HG03159 (cell line): Measurements from ENCODE around the gene NPHP4.
"Not testable (repeated sequence)": the region's sequence is repeated elsewhere in the genome, so short reads cannot be mapped to it uniquely, and the experiment has no call there.

Experiments used
- ATAC-seq: cut with Tn5 transposase; IDR thresholded peaks from one replicate; pipeline ENCODE4 v1.9.1; 2021; ENCODE audit warnings: mild to moderate bottlenecking, moderate library complexity; ENCODE audit not compliant: unreplicated experiment

NPHP4 gene

GRCh38 chr1:6024376-6024775 lies 32.2 kb upstream of the NPHP4 start:
- no peak for ATAC-seq

- no peak for ATAC-seq
Measured at GRCh38 chr1:6023346-6023745, 31.1 kb upstream of the NPHP4 start.

GRCh38 chr1:6022193-6022592 lies 30.0 kb upstream of the NPHP4 start:
- no peak for ATAC-seq

GRCh38 chr1:6019166-6019845 lies 27.1 kb upstream of the NPHP4 start:
- no peak for ATAC-seq

DNA sequence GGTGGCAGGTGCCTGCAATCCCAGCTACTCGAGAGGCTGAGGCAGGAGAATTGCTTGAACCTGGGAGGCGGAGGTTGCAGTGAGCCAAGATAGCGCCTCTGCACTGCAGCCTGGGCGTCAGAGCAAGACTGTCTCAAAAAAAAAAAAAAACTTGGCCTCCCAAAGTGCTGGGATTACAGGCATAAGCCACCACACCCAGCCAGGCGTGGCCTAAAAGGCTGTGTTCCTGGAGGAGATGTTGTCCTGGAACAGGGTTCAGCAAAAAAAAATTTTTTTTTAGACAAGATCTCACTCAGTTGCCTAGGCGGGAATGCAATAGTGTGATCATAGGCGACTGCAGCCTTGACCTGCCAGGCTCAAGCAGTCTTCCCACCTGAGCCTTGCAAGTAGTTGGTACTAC lies 25.4 kb upstream of the NPHP4 start:
- not testable (repeated sequence) for ATAC-seq

- ATAC-seq, result no peak
Measured at GRCh38 chr1:6016191-6016865, 24.1 kb upstream of the NPHP4 start.

DNA sequence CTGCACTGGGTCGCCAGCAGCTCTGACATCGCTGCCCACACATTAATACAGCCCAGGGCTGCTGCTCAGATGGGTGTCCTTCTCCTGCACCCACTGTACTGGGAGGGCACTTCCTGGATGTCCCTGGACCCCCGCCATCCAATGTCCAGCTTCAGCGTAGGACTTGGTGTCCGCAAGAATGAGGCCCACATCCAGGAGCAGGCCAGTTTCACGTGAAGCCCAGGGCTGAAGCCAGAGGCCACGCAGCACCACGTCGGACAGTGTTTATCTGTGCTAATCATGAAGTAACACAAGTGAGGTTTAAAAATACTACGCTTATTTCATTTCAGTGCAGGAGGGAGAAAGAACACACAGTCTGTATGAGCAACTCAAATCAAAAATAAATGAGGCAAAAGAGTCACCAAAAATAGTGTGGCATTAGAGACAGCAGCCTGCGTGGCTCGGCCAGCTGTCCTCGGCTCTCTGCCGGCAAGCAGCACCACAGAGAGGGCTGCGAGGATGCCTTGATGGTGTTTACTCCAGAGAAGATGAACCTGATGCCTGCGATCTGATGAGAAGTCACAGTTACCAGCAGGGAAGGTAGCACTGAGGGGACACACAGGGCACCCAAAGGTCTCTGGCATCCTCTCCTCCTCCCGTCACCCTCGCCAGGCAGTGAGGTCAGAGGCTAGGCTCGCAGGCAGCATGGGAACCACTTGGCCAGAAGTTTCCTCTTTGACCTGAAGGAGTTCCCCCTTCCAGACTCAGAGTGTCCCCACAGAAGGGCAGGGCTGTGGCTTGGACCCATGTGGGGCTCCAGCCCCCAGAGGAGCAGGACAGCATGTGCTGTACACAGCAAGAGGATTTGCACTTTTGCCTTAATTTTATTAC lies 22.1 kb upstream of the NPHP4 start:
- ATAC-seq, result no peak

DNA sequence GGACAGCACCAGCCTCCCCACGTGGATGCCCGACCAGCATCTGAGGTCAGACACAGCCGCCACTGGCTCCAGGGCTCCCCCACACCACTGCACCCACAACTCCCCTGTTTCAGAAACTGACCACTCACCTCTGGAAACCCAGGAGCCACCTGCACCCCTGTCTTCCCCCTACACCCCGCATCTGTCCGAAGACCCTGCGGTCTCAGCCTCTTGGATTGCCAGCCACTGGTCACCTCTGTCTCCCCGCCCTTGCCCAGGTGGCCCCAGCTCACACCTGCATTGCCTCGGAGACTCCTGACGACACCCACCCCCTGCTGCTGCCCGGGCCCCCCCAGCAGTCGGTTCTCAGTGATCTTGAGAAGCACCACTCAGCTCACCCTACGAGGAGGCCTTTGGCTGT lies 21.3 kb upstream of the NPHP4 start:
- no peak for ATAC-seq

DNA sequence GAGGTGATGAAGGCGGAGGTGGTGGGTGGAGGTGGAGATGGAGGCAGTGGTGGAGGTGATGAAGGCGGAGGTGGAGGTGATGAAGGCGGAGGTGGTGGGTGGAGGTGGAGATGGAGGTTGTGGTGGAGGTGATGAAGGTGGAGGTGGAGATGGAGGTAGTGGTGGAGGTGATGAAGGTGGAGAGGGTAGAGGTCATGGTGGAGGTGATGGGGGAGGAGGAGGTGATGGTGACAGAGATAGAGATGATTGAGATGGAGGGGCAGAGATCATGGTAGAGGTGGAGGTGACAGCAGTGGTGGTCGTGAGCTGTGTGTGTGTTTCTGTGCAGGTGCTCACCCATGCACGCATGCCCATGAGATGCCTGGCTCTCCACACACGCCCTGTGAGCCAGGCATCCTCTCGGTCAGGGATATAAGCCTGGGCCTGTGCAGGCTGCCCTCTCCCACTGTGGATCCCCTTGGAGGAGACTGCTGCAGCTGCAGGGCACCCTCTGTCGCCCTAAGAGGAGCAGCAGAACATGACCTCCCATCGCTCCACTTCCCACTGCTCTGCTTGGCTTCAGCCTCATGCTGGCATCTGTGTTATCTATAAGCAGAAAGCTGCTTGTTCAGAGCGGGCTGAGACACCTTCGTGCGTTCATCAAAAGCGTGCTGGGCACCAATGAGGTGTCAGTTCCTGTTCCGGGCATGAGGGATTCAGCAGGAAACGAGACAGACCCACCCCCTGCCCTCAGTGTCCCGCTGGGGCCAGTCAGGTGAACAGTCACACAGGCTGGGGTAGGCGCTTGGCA lies 20.5 kb upstream of the NPHP4 start:
- ATAC-seq, result no peak

- no peak for ATAC-seq
Measured at GRCh38 chr1:6011946-6012258, 19.7 kb upstream of the NPHP4 start.

DNA sequence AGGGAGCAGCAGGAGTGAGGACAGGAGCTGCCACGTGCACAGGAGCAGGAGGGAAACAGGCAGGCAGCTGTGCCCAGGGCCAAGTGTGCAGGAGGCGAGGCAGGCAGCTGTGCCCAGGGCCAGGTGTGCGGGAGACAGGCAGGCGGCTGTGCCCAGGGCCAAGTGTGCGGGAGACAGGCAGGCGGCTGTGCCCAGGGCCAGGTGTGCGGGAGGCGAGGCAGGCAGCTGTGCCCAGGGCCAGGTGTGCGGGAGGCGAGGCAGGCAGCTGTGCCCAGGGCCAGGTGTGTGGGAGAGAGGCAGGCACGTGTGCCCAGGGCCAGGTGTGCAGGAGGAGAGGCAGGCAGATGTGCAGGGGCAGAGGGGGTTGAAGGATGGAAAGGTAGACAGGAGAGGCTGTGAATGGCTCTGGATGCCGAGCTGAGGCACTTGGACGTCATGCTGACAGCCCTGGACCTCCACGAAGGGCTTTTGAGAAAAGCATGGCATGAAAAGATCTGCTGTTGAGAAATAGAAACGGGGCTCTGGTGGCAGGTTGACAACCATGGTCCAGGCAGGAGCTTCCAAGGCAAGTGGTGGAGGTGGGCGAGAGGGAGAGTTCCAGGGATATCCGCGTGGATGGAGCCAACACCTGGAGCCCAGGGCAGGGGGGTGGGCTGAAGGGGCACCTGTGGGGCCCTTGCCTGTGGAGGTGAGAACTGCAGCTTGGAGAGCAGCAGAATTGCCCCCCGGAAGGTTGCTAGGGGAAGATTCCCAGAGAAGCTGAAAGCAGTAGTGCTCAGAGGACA lies 19.1 kb upstream of the NPHP4 start:
- ATAC-seq, result no peak

- ATAC-seq, result no peak
Measured at GRCh38 chr1:6010554-6010953, 18.3 kb upstream of the NPHP4 start.

DNA sequence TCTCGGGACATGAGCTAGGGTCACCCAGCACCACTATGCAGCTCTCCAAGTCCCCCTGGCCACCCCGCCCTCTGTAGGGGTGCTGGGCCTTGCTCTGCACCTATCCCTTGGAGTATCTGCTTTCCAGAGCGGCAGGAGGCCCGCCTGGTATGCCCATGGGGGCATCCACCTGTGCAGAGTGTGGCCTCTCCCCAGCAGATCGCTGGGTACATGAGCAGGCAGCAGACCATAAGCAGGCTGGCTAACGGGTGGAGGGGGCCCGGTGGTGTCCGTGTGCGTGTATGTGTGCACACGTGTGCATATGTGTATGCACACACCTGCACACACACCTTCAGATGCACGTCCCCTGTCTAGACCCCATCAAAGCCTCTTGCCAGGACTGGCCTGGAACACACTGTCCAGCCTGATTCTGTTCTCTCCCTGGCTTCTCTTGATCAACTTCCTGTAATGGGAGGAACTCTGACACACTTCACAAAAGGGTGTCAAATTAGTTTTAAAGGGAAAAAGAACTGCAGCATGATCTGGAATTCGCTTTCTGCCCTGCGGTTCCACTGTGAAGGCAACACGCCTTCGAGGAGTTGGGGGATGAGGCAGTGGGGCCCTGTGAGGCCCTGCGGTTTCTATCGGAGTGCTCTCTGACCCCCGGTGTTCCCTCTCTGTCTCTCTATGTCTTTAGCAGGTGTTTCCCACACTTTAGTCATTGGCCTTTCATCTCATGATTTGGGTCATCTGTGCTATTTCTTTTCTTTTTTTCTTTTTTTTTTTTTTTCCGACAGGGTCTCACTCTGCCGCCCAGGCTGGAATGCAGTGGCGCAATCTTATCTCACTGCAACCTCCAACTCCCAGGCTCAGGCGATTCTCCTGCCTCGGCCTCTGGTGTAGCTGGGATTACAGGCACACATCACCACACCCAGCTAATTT lies 17.2 kb upstream of the NPHP4 start:
- no peak for ATAC-seq

DNA sequence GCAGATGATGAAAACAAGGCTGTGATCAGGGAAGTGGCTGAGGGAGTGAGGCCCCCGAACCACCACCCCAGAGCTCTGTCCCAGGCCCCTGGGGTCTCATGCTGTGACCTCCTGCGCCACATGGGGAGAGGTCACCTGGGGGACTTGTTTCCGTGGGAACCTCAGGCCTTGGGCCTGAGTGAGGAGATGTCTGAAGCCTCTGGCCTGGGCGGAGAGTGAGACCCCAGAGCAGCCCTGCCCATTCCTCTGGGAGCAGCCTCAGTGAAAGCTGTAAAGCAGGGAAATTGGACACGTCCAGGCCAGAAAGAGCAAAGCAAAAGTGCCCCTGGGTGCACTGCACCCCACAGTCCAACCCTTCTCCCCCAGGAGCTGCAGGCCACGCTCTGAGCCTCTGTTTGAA lies 16.5 kb upstream of the NPHP4 start:
- ATAC-seq, result no peak

GRCh38 chr1:6008084-6008415 lies 15.8 kb upstream of the NPHP4 start:
- no peak for ATAC-seq

- ATAC-seq, result no peak
Measured at GRCh38 chr1:6007318-6008083, 15.3 kb upstream of the NPHP4 start.

GRCh38 chr1:6006882-6007281 lies 14.7 kb upstream of the NPHP4 start:
- no peak for ATAC-seq

DNA sequence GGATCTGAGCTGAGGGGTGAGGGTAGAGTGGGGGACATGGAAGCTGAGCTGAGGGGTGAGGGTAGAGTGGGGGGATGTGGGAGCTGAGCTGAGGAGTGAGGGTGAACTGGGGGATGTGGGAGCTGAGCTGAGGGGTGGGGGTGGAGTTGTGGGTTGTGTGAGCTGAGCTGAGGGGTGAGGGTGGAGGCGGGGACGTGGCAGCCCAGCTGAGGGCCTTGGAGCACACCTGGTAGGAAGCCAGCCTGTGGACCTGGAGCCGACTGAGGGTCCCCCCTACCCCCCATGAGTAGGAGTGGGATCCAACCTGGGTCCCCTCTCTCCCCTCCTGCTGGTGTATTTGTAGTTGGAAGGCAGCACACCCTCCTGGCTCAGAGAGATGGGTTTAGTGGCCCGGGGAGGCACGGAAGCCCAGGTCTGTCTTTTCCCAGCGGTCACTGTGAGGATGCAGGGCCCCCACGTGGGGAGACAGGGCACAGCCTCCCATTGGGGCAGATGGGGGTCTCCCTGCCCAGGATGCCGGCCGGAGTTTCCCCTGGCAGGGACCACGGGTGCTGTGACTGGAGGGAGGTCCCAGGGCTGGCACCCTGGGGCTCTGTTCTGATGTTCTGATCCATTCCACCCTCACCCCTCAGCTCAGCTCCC lies 13.2 kb upstream of the NPHP4 start:
- no peak for ATAC-seq
